ENCODE results near the gene PEX14. TPM values are rescaled to one million over a fixed set of nuclear protein-coding genes. Genes with fewer than 3 reads are reported as not detected.

The PEX14 gene
- total and polyA plus RNA-seq, 10 of the 15 experiments (the other 5 are each of a cell fraction or from before 2014, with no cell fraction given) = 1.4 to 23.2 (median 12.0) TPM

DNA sequence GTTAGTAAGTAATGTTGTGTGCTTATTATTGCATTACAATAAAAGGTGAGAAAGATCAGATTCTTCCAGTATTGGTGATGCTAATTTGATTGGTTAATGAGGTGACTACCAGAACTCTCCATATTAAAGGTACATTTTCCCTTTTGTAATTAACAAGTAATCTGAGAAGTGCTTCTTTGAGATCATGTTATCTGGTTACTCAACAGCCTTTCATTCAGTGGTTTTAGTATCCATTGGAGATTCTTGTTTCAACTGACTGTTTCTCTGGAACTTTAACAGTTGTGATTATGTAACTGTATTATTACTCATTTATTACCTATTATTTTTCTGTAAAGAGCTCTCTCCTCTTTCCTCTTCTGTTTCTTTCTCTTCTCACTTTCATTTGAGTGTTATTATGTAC lies 86.7 kb downstream of the PEX14 start (continued):
- TF ChIP-seq, protein P1, sequence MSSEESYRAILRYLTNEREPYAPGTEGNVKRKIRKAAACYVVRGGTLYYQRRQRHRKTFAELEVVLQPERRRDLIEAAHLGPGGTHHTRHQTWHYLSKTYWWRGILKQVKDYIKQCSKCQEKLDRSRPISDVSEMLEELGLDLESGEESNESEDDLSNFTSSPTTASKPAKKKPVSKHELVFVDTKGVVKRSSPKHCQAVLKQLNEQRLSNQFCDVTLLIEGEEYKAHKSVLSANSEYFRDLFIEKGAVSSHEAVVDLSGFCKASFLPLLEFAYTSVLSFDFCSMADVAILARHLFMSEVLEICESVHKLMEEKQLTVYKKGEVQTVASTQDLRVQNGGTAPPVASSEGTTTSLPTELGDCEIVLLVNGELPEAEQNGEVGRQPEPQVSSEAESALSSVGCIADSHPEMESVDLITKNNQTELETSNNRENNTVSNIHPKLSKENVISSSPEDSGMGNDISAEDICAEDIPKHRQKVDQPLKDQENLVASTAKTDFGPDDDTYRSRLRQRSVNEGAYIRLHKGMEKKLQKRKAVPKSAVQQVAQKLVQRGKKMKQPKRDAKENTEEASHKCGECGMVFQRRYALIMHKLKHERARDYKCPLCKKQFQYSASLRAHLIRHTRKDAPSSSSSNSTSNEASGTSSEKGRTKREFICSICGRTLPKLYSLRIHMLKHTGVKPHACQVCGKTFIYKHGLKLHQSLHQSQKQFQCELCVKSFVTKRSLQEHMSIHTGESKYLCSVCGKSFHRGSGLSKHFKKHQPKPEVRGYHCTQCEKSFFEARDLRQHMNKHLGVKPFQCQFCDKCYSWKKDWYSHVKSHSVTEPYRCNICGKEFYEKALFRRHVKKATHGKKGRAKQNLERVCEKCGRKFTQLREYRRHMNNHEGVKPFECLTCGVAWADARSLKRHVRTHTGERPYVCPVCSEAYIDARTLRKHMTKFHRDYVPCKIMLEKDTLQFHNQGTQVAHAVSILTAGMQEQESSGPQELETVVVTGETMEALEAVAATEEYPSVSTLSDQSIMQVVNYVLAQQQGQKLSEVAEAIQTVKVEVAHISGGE (CRISPR knock-in tag; IDR thresholded peaks at IDR 0.05) = no peak
- TF ChIP-seq EP300 (IDR thresholded peaks at IDR 0.05; ENCODE audit: borderline replicate concordance in 1 of 2, control insufficient read depth in 1 of 2, low read depth in 2 of 2, low read length in 2 of 2) (no peak), SUZ12 (IDR thresholded peaks at IDR 0.05; ENCODE audit: unreplicated experiment) (no peak), MEF2A (IDR thresholded peaks at IDR 0.05; ENCODE audit: insufficient read depth, low read depth, low read length) (no peak)

DNA sequence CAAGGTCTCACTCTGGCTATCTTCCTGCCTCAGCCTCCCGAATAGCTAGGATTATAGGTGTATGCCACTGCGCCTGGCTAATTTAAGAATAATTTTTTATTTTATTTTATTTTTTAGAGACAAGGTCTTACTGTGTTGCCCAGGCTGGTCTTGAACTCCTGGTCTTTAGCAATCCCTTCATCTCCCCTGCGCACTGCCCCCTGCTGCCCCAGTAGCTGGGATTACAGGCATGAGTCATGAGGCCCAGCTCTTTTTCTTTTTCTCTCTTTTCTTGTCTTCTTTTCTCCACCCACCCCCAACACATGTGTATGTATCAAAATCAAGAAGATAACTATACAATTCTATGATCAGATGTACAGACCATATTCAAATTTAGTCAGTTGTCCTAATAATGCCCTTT lies 87.2 kb downstream of the PEX14 start:
- WGBS (ENCODE audit: insufficient coverage, insufficient replicate concordance, low lambda C conversion rate, missing lambda C conversion rate) = 97% methylated on average over 3 of the region's 3 CpGs
- TF ChIP-seq, protein P2, sequence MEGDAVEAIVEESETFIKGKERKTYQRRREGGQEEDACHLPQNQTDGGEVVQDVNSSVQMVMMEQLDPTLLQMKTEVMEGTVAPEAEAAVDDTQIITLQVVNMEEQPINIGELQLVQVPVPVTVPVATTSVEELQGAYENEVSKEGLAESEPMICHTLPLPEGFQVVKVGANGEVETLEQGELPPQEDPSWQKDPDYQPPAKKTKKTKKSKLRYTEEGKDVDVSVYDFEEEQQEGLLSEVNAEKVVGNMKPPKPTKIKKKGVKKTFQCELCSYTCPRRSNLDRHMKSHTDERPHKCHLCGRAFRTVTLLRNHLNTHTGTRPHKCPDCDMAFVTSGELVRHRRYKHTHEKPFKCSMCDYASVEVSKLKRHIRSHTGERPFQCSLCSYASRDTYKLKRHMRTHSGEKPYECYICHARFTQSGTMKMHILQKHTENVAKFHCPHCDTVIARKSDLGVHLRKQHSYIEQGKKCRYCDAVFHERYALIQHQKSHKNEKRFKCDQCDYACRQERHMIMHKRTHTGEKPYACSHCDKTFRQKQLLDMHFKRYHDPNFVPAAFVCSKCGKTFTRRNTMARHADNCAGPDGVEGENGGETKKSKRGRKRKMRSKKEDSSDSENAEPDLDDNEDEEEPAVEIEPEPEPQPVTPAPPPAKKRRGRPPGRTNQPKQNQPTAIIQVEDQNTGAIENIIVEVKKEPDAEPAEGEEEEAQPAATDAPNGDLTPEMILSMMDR (IDR thresholded peaks at IDR 0.05 in 2 of 3, conservative IDR thresholded peaks at IDR 0.05 in 1 of 3; ENCODE audit: control insufficient read depth in 2 of 3, extremely low read depth in 1 of 3, insufficient read depth in 1 of 3, low read depth in 3 of 3, low read length in 3 of 3) = 0 out of 6 replicates have a peak, but pooled peaks of 1 of the 3 experiments have one; percentile 4
- TF ChIP-seq ESRRA (IDR thresholded peaks at IDR 0.05; ENCODE audit: low read length) = no peak
- Histone ChIP-seq H3K4me1 (ENCODE audit: control insufficient read depth, insufficient read depth, low read length) (no peaks in the 10 kb centered on the region), H3K4me2 (ENCODE audit: control insufficient read depth, insufficient read depth) (no peak overlapping the region), H3K4me3 (no peak overlapping the region), H3K9ac (ENCODE audit: control insufficient read depth, insufficient read depth, low read length) (no peak overlapping the region), H2AFZ (ENCODE audit: control insufficient read depth, low read depth, low read length) (no peak overlapping the region), H3K27ac (ENCODE audit: control insufficient read depth, insufficient read depth) (no peak overlapping the region), H3K27me3 (replicated peaks in 1 of 2; ENCODE audit: control insufficient read depth in 2 of 2, insufficient read depth in 2 of 2, low read length in 1 of 2) (no peaks in the 10 kb centered on the region), H3K79me2 (ENCODE audit: control insufficient read depth, insufficient read depth, low read length) (no peaks in the 10 kb centered on the region), H3K36me3 (ENCODE audit: control insufficient read depth in 2 of 2, insufficient read depth in 2 of 2, low read length in 1 of 2) (no peaks in the 10 kb centered on the region), H4K20me1 (ENCODE audit: control insufficient read depth, insufficient read depth) (no peaks in the 10 kb centered on the region), H3K9me3 (replicated peaks; ENCODE audit: control insufficient read depth, insufficient read depth, low read length) (peaks cover 2% of the 10 kb centered on the region; the same call in 1 of the 3 replicates)
- intact Hi-C loops (cut with micrococcal nuclease; ENCODE audit: unreplicated experiment) = no loop called here
- no peak for FAIRE-seq
- ChIA-PET RAD21 (ENCODE audit: unreplicated experiment) (no interaction called here), SMC1A (ENCODE audit: uncharacterized antibody, unreplicated experiment) (no interaction called here), CTCF (interaction anchor here (0.8 to 1.4 kb wide), 2 partner anchors 54 to 67 kb away, joined by 3 read pairs; no protein-coding TSS in a partner anchor), POLR2A (no interaction called here)
- DNase-seq (ENCODE audit: low read depth, low spot score) = no peak
- in situ Hi-C loops (cut with MboI) = no loop called here
- no TSS peak for BruUV-seq (replicated peaks)
- no peak for ATAC-seq
